Hepatocyte (in vitro differentiated cells): ENCODE measurements around the gene EPAS1. TPM values are rescaled to one million over a fixed set of nuclear protein-coding genes. Genes with fewer than 3 reads are reported as not detected.

ENCODE experiments used
- DNase-seq: peaks from one replicate; pipeline ENCODE4 v3.0.0-alpha.2; 2016; ENCODE audit warnings: low spot score
- H2AFZ ChIP-seq: fragments of 200-600 bp; sonication (generic); 2 replicates; pipeline ENCODE4 v1.6.0; 2016; ENCODE audit warnings: antibody characterized with exemption, mild to moderate bottlenecking
- H3K27ac ChIP-seq: fragments of 200-600 bp; sonication (generic); 2 replicates; pipeline ENCODE4 v1.5.1; 2016; ENCODE audit warnings: mild to moderate bottlenecking
- H3K27me3 ChIP-seq: fragments of 200-600 bp; sonication (generic); 2 replicates; pipeline ENCODE4 v1.6.1; 2016
- H3K36me3 ChIP-seq: fragments of 200-600 bp; sonication (generic); replicated peaks from 2 replicates; pipeline ENCODE4 v1.5.1; 2016; ENCODE audit warnings: low read depth; ENCODE audit not compliant: insufficient read depth
- H3K4me1 ChIP-seq: fragments of 200-600 bp; sonication (generic); 2 replicates; pipeline ENCODE4 v1.5.1; 2016; ENCODE audit warnings: mild to moderate bottlenecking, moderate library complexity; ENCODE audit not compliant: insufficient read depth
- H3K4me2 ChIP-seq: fragments of 200-600 bp; sonication (generic); 2 replicates; pipeline ENCODE4 v1.6.0; 2016
- H3K4me3 ChIP-seq: fragments of 200-600 bp; sonication (generic); 2 replicates; pipeline ENCODE4 v1.5.1; 2016; ENCODE audit warnings: mild to moderate bottlenecking
- H3K79me2 ChIP-seq: fragments of 200-600 bp; sonication (generic); 2 replicates; pipeline ENCODE4 v1.6.0; 2017; ENCODE audit warnings: mild to moderate bottlenecking
- H3K9me2 ChIP-seq: fragments of 200-600 bp; sonication (generic); replicated peaks from 2 replicates; pipeline ENCODE4 v1.6.0; 2017; ENCODE audit warnings: mild to moderate bottlenecking; ENCODE audit not compliant: insufficient read depth
- H3K9me3 ChIP-seq: fragments of 200-600 bp; sonication (generic); 2 replicates; pipeline ENCODE4 v1.5.1; 2016; ENCODE audit warnings: low read depth, mild to moderate bottlenecking
- H4K20me1 ChIP-seq: fragments of 200-600 bp; sonication (generic); 2 replicates; pipeline ENCODE4 v1.6.0; 2016; ENCODE audit warnings: mild to moderate bottlenecking; ENCODE audit not compliant: insufficient read depth, poor library complexity, severe bottlenecking
- EZH2 ChIP-seq: fragments of 200-600 bp; sonication (generic); IDR thresholded peaks from 2 replicates; pipeline ENCODE4 v1.6.1; 2016; ENCODE audit warnings: antibody characterized with exemption, mild to moderate bottlenecking, borderline replicate concordance
- EZH2phosphoT487 ChIP-seq: fragments of 200-600 bp; sonication (generic); IDR thresholded peaks from one replicate; pipeline ENCODE4 v1.6.1; 2018; ENCODE audit warnings: antibody characterized with exemption, mild to moderate bottlenecking, low read depth, moderate library complexity; ENCODE audit not compliant: unreplicated experiment, severe bottlenecking
- WGBS: methylation state at CpG from one replicate; pipeline ENCODE4 v1.1.6; 2016; ENCODE audit warnings: low lambda C conversion rate; ENCODE audit errors: missing lambda C conversion rate; 5-methylcytosine and 5-hydroxymethylcytosine counted together
- polyA plus RNA-seq: library from polyadenylated mRNA; unstranded; fragments of >200 nt; fragmentation: Nextera tagmentation; extraction: Ambion mirVana; gene quantifications from 2 replicates; pipeline ENCODE4 v1.2.1, GENCODE V29; 2016
- total RNA-seq: library from RNA; depleted of rRNA; stranded (reverse); fragments of >200 nt; gene quantifications from 2 replicates; pipeline ENCODE4 v1.2.3, GENCODE V29; 2014
- TF ChIP-seq, protein P1 (sequence below): fragments of 200-600 bp; sonication (generic); IDR thresholded peaks from 2 replicates; pipeline ENCODE4 v1.5.1; 2016; ENCODE audit warnings: antibody characterized with exemption, mild to moderate bottlenecking; ENCODE audit not compliant: poor library complexity

The EPAS1 gene
- total and polyA plus RNA-seq, 2 experiments from 2014 or later: 112 to 115 TPM

DNA sequence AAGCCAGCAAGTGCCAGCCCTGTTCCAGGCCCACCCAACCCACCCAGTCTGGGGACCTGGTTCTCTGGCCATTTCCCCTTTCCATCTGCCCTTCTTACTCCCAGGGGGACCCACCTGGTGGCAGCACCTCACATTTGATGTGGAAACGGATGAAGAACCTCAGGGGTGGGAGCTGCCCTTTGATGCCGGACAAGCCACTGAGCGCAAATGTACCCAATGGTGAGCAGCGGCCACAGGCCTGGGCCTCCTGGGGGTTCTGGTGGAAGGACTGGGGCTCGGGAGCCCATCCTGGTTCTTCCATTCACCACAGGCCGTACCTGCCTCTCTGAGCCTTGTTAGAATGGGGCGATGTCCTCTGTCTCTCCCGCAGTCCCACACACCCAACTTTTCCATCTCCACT is 84.7 kb downstream of the EPAS1 start:
- no peak for DNase-seq
- H2AFZ ChIP-seq: no peak overlapping the region
- H3K4me2 ChIP-seq: no peak overlapping the region
- H3K4me1 ChIP-seq: peaks cover 9% of the 10 kb centered on the region
- no peaks in the 10 kb centered on the region for H3K36me3 ChIP-seq
- no peak overlapping the region for H3K27ac ChIP-seq
- H3K4me3 ChIP-seq: no peak overlapping the region
- TF ChIP-seq EZH2 (no peak), EZH2phosphoT487 (no peak)
- TF ChIP-seq, protein P1, sequence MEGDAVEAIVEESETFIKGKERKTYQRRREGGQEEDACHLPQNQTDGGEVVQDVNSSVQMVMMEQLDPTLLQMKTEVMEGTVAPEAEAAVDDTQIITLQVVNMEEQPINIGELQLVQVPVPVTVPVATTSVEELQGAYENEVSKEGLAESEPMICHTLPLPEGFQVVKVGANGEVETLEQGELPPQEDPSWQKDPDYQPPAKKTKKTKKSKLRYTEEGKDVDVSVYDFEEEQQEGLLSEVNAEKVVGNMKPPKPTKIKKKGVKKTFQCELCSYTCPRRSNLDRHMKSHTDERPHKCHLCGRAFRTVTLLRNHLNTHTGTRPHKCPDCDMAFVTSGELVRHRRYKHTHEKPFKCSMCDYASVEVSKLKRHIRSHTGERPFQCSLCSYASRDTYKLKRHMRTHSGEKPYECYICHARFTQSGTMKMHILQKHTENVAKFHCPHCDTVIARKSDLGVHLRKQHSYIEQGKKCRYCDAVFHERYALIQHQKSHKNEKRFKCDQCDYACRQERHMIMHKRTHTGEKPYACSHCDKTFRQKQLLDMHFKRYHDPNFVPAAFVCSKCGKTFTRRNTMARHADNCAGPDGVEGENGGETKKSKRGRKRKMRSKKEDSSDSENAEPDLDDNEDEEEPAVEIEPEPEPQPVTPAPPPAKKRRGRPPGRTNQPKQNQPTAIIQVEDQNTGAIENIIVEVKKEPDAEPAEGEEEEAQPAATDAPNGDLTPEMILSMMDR: no peak
- 96% methylated on average over 8 of the region's 8 CpGs for WGBS
- no peaks in the 10 kb centered on the region for H3K9me2 ChIP-seq
- no peaks in the 10 kb centered on the region for H3K79me2 ChIP-seq
- H3K9me3 ChIP-seq: no peaks in the 10 kb centered on the region
- H3K27me3 ChIP-seq: no peaks in the 10 kb centered on the region
- no peaks in the 10 kb centered on the region for H4K20me1 ChIP-seq

DNA sequence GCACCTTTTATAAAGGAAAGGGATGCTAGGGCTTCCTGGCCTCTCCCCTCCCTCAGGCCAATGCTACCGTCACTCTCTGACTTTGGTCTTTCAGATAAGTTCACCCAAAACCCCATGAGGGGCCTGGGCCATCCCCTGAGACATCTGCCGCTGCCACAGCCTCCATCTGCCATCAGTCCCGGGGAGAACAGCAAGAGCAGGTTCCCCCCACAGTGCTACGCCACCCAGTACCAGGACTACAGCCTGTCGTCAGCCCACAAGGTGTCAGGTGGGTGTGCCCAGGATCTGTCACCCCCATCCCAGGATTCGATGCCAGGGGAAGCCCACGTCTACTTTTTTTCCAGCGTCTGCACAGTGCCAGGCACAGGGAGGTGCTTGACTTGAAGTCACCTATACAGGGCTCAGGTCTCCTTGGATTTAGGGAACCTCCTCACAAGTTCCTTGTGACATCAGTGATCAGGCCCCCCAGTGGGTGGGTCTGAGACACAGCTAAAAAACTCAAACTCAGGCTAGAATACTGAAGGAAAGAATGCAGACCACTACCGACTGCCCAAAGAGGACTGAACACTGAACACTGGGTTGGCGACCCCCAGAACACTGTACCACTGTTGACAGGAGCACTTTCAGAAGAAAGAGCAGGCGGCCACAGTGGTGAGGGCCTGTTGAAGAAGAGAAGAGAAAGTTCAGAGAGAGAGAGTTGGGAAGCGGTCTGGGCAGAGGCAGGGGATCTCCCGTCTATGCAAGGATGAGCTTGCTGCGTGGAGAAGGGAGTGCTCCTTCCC is 85.3 kb downstream of the EPAS1 start:
- Histone ChIP-seq H2AFZ (no peak overlapping the region), H3K27ac (no peak overlapping the region), H4K20me1 (no peaks in the 10 kb centered on the region), H3K4me2 (no peak overlapping the region), H3K9me3 (no peaks in the 10 kb centered on the region), H3K4me3 (no peak overlapping the region), H3K9me2 (no peaks in the 10 kb centered on the region), H3K27me3 (no peaks in the 10 kb centered on the region), H3K79me2 (no peaks in the 10 kb centered on the region), H3K4me1 (peaks cover 9% of the 10 kb centered on the region), H3K36me3 (no peaks in the 10 kb centered on the region)
- TF ChIP-seq EZH2phosphoT487: no peak
- TF ChIP-seq EZH2: no peak
- TF ChIP-seq, protein P1: no peak
- 89% methylated on average over 14 of the region's 14 CpGs for WGBS
- no peak for DNase-seq

DNA sequence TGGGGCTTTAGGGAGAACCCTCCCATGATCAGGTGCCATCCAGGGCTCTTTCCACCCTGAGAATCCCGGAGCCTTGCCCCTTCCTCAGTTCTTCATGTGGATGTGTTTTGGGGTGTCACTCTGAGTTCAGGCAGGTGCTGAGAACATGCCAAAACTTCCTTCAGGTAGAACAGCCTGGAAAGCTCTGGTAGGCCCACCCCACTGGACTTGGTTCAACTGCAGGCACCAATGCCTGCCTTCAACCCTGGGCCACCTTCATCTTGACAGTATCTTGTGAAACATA is 85.8 kb downstream of the EPAS1 start:
- DNase-seq: no peak
- WGBS: 100% methylated on average over 1 of the region's 1 CpG
- no peaks in the 10 kb centered on the region for H4K20me1 ChIP-seq
- no peak overlapping the region for H3K4me3 ChIP-seq
- H3K79me2 ChIP-seq: no peaks in the 10 kb centered on the region
- no peak overlapping the region for H2AFZ ChIP-seq
- no peaks in the 10 kb centered on the region for H3K9me3 ChIP-seq
- TF ChIP-seq EZH2: no peak
- TF ChIP-seq, protein P1: no peak
- no peak for TF ChIP-seq EZH2phosphoT487
- H3K9me2 ChIP-seq: no peaks in the 10 kb centered on the region
- H3K36me3 ChIP-seq: no peaks in the 10 kb centered on the region
- H3K27ac ChIP-seq: no peak overlapping the region
- no peaks in the 10 kb centered on the region for H3K27me3 ChIP-seq
- peaks cover 9% of the 10 kb centered on the region for H3K4me1 ChIP-seq
- no peak overlapping the region for H3K4me2 ChIP-seq
